ENCODE data around the gene PPP1CC.

GRCh38 chr12:110786012-110786411 lies 43.3 kb upstream of the PPP1CC start:
- TF ChIP-seq, protein P1, sequence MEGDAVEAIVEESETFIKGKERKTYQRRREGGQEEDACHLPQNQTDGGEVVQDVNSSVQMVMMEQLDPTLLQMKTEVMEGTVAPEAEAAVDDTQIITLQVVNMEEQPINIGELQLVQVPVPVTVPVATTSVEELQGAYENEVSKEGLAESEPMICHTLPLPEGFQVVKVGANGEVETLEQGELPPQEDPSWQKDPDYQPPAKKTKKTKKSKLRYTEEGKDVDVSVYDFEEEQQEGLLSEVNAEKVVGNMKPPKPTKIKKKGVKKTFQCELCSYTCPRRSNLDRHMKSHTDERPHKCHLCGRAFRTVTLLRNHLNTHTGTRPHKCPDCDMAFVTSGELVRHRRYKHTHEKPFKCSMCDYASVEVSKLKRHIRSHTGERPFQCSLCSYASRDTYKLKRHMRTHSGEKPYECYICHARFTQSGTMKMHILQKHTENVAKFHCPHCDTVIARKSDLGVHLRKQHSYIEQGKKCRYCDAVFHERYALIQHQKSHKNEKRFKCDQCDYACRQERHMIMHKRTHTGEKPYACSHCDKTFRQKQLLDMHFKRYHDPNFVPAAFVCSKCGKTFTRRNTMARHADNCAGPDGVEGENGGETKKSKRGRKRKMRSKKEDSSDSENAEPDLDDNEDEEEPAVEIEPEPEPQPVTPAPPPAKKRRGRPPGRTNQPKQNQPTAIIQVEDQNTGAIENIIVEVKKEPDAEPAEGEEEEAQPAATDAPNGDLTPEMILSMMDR (IDR thresholded peaks at IDR 0.05), result no peak
- TF ChIP-seq POLR2A (IDR thresholded peaks at IDR 0.05), result no peak
- TF ChIP-seq EP300 (IDR thresholded peaks at IDR 0.05), result no peak
- no peak for TF ChIP-seq POLR2AphosphoS5 (IDR thresholded peaks at IDR 0.05)
